GM19463 (cell line): Measurements from ENCODE around the gene APEX1.
A peak's percentile ranks its signal among the peaks of the same experiment; 100 is the strongest.
"Not testable (repeated sequence)": the region's sequence is repeated elsewhere in the genome, so short reads cannot be mapped to it uniquely, and the experiment has no call there.

Experiments used
- ATAC-seq: cut with Tn5 transposase; IDR thresholded peaks from one replicate; pipeline ENCODE4 v1.9.1; 2021; ENCODE audit warnings: mild to moderate bottlenecking, moderate library complexity; ENCODE audit not compliant: unreplicated experiment

Gene APEX1

GRCh38 chr14:20472536-20473169 lies 17.6 kb downstream of the APEX1 start:
- no peak for ATAC-seq

GRCh38 chr14:20476776-20477175 lies 21.8 kb downstream of the APEX1 start:
- ATAC-seq = no peak

- ATAC-seq = no peak
Measured at GRCh38 chr14:20477211-20477876, 22.3 kb downstream of the APEX1 start.

- ATAC-seq = no peak
Measured at GRCh38 chr14:20478894-20479293, 23.9 kb downstream of the APEX1 start.

GRCh38 chr14:20482382-20482781 lies 27.4 kb downstream of the APEX1 start:
- ATAC-seq = no peak

GRCh38 chr14:20485900-20486299 lies 30.9 kb downstream of the APEX1 start:
- no peak for ATAC-seq

- no peak for ATAC-seq
Measured at GRCh38 chr14:20486684-20487395, 31.8 kb downstream of the APEX1 start.

GRCh38 chr14:20487396-20487725 lies 32.3 kb downstream of the APEX1 start:
- ATAC-seq = no peak

- peak; percentile 53 for ATAC-seq
Measured at GRCh38 chr14:20489093-20489994, 34.3 kb downstream of the APEX1 start.

GRCh38 chr14:20490563-20490962 lies 35.5 kb downstream of the APEX1 start:
- no peak for ATAC-seq

- no peak for ATAC-seq
Measured at GRCh38 chr14:20492486-20492885, 37.5 kb downstream of the APEX1 start.

GRCh38 chr14:20493634-20494033 lies 38.6 kb downstream of the APEX1 start:
- ATAC-seq = no peak

GRCh38 chr14:20494935-20495766 lies 40.1 kb downstream of the APEX1 start:
- no peak for ATAC-seq

- no peak for ATAC-seq
Measured at GRCh38 chr14:20498622-20499021, 43.6 kb downstream of the APEX1 start.

GRCh38 chr14:20499108-20499507 lies 44.1 kb downstream of the APEX1 start:
- no peak for ATAC-seq

- no peak for ATAC-seq
Measured at GRCh38 chr14:20499881-20500280, 44.9 kb downstream of the APEX1 start.

GRCh38 chr14:20501346-20501745 lies 46.3 kb downstream of the APEX1 start:
- no peak for ATAC-seq

- ATAC-seq = no peak
Measured at GRCh38 chr14:20503898-20504297, 48.9 kb downstream of the APEX1 start.

- not testable (repeated sequence) for ATAC-seq
Measured at GRCh38 chr14:20506276-20506675, 51.2 kb downstream of the APEX1 start.

- ATAC-seq = not testable (repeated sequence)
Measured at GRCh38 chr14:20506752-20507151, 51.7 kb downstream of the APEX1 start.
